PC-3 (cell line): Measurements from ENCODE around the gene ATP2B2.

ENCODE experiments used
- EZH2 ChIP-seq: fragments of 300-600 bp; sonication (generic); IDR thresholded peaks from one replicate; pipeline ENCODE4 v1.6.1; 2017; ENCODE audit warnings: antibody characterized with exemption, mild to moderate bottlenecking, low read length; ENCODE audit not compliant: unreplicated experiment
- EZH2phosphoT487 ChIP-seq: fragments of 300-600 bp; sonication (generic); IDR thresholded peaks from 2 replicates; pipeline ENCODE4 v1.6.1; 2018; ENCODE audit warnings: mild to moderate bottlenecking, antibody characterized with exemption, low read length, borderline replicate concordance
- TF ChIP-seq, protein P1 (sequence below): fragments of 300-600 bp; sonication (generic); conservative IDR thresholded peaks from 2 replicates; pipeline ENCODE4 v1.5.1; 2017; ENCODE audit warnings: antibody characterized with exemption, low read depth, mild to moderate bottlenecking, low read length

- TF ChIP-seq, protein P1, sequence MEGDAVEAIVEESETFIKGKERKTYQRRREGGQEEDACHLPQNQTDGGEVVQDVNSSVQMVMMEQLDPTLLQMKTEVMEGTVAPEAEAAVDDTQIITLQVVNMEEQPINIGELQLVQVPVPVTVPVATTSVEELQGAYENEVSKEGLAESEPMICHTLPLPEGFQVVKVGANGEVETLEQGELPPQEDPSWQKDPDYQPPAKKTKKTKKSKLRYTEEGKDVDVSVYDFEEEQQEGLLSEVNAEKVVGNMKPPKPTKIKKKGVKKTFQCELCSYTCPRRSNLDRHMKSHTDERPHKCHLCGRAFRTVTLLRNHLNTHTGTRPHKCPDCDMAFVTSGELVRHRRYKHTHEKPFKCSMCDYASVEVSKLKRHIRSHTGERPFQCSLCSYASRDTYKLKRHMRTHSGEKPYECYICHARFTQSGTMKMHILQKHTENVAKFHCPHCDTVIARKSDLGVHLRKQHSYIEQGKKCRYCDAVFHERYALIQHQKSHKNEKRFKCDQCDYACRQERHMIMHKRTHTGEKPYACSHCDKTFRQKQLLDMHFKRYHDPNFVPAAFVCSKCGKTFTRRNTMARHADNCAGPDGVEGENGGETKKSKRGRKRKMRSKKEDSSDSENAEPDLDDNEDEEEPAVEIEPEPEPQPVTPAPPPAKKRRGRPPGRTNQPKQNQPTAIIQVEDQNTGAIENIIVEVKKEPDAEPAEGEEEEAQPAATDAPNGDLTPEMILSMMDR = no peak
- no peak for TF ChIP-seq EZH2
- no peak for TF ChIP-seq EZH2phosphoT487
These were observed 195.7 kb downstream of the ATP2B2 start for GRCh38 chr3:10309736-10310135.
